PC-3 (cell line): Measurements from ENCODE around the gene ST3GAL3. TPM values are rescaled to one million over a fixed set of nuclear protein-coding genes. Genes with fewer than 3 reads are reported as not detected.

Experiments used
- ATAC-seq: fragments of 200-7000 bp; cut with Tn5 transposase; 2 replicates; pipeline ENCODE4 v1.9.1; 2020; ENCODE audit warnings: mild to moderate bottlenecking, moderate library complexity
- BruUV-seq: library from RNA; stranded (reverse); fragments of 400-500 nt; replicated peaks from 2 replicates; lab custom pipeline; 2021; lab: Mats Ljungman, UMichigan
- CTCF ChIA-PET: fragments of 300-600 bp; sonication (Branson Sonifier 250); formaldehyde crosslinking; loops from one replicate; lab custom pipeline; 2022; ENCODE audit warnings: antibody characterized with exemption; lab: Charles Lee
- POLR2A ChIA-PET: fragments of 300-600 bp; sonication (Branson Sonifier 250); formaldehyde crosslinking; loops from one replicate; lab custom pipeline; 2022; ENCODE audit warnings: antibody characterized with exemption; ENCODE audit not compliant: unreplicated experiment; lab: Charles Lee
- DNase-seq: peaks from one replicate; pipeline ENCODE4 v3.0.0-alpha.2; 2015
- H2AFZ ChIP-seq: fragments of 300-600 bp; sonication (generic); 2 replicates; pipeline ENCODE4 v1.6.0; 2016; ENCODE audit warnings: antibody characterized with exemption, low read length
- H3F3A ChIP-seq: fragments of 300-600 bp; sonication (generic); one replicate; pipeline ENCODE4 v1.6.0; 2017; ENCODE audit warnings: antibody characterized with exemption, low read length, control low read depth, mild to moderate bottlenecking; ENCODE audit not compliant: unreplicated experiment
- H3K27ac ChIP-seq: fragments of 300-600 bp; sonication (generic); 2 replicates; pipeline ENCODE4 v1.5.1; 2016; ENCODE audit warnings: mild to moderate bottlenecking, low read length
- H3K27me3 ChIP-seq: fragments of 300-600 bp; sonication (generic); 2 replicates; pipeline ENCODE4 v1.6.1; 2016; ENCODE audit warnings: low read length, mixed read lengths
- H3K36me3 ChIP-seq: fragments of 300-600 bp; sonication (generic); 2 replicates; pipeline ENCODE4 v1.6.1; 2016; ENCODE audit warnings: low read depth, mixed run types, low read length, mixed read lengths
- H3K4me1 ChIP-seq: fragments of 300-600 bp; sonication (generic); 2 replicates; pipeline ENCODE4 v1.5.1; 2016; ENCODE audit warnings: low read length; ENCODE audit not compliant: insufficient read depth
- H3K4me2 ChIP-seq: fragments of 300-600 bp; sonication (generic); 2 replicates; pipeline ENCODE4 v1.6.0; 2016; ENCODE audit warnings: low read length
- H3K4me3 ChIP-seq: fragments of 300-600 bp; sonication (generic); 2 replicates; pipeline ENCODE4 v1.5.1; 2016; ENCODE audit warnings: mild to moderate bottlenecking, low read length, mixed read lengths
- H3K79me2 ChIP-seq: fragments of 300-600 bp; sonication (generic); 2 replicates; pipeline ENCODE4 v1.6.1; 2017; ENCODE audit warnings: low read length, mixed read lengths
- H3K9ac ChIP-seq: fragments of 300-600 bp; sonication (generic); 2 replicates; pipeline ENCODE4 v1.6.0; 2016; ENCODE audit warnings: mild to moderate bottlenecking, low read length
- H3K9me2 ChIP-seq: fragments of 300-600 bp; sonication (generic); replicated peaks from 2 replicates; pipeline ENCODE4 v1.6.1; 2016; ENCODE audit warnings: mixed run types, low read length, mixed read lengths
- H3K9me3 ChIP-seq: fragments of 300-600 bp; sonication (generic); 2 replicates; pipeline ENCODE4 v1.6.1; 2016; ENCODE audit warnings: low read length, mixed read lengths
- H4K20me1 ChIP-seq: fragments of 300-600 bp; sonication (generic); 2 replicates; pipeline ENCODE4 v1.6.1; 2016; ENCODE audit warnings: low read length, mixed read lengths
- EZH2 ChIP-seq: fragments of 300-600 bp; sonication (generic); IDR thresholded peaks from one replicate; pipeline ENCODE4 v1.6.1; 2017; ENCODE audit warnings: antibody characterized with exemption, mild to moderate bottlenecking, low read length; ENCODE audit not compliant: unreplicated experiment
- EZH2phosphoT487 ChIP-seq: fragments of 300-600 bp; sonication (generic); IDR thresholded peaks from 2 replicates; pipeline ENCODE4 v1.6.1; 2018; ENCODE audit warnings: mild to moderate bottlenecking, antibody characterized with exemption, low read length, borderline replicate concordance
- intact Hi-C: fragments of 100-400 bp; cut with micrococcal nuclease; formaldehyde crosslinking; loops from 2 replicates; pipeline ENCODE4 v1.9.0; 2023
- total RNA-seq: library from RNA; depleted of rRNA; stranded (reverse); fragments of >200 nt; gene quantifications from 2 replicates; pipeline ENCODE4 v1.2.3, GENCODE V29; 2014
- TF ChIP-seq, protein P1 (sequence below): fragments of 300-600 bp; sonication (generic); conservative IDR thresholded peaks from 2 replicates; pipeline ENCODE4 v1.5.1; 2017; ENCODE audit warnings: antibody characterized with exemption, low read depth, mild to moderate bottlenecking, low read length

The ST3GAL3 gene
- total RNA-seq, 1 experiment from 2014 or later, result 9.0 TPM

DNA sequence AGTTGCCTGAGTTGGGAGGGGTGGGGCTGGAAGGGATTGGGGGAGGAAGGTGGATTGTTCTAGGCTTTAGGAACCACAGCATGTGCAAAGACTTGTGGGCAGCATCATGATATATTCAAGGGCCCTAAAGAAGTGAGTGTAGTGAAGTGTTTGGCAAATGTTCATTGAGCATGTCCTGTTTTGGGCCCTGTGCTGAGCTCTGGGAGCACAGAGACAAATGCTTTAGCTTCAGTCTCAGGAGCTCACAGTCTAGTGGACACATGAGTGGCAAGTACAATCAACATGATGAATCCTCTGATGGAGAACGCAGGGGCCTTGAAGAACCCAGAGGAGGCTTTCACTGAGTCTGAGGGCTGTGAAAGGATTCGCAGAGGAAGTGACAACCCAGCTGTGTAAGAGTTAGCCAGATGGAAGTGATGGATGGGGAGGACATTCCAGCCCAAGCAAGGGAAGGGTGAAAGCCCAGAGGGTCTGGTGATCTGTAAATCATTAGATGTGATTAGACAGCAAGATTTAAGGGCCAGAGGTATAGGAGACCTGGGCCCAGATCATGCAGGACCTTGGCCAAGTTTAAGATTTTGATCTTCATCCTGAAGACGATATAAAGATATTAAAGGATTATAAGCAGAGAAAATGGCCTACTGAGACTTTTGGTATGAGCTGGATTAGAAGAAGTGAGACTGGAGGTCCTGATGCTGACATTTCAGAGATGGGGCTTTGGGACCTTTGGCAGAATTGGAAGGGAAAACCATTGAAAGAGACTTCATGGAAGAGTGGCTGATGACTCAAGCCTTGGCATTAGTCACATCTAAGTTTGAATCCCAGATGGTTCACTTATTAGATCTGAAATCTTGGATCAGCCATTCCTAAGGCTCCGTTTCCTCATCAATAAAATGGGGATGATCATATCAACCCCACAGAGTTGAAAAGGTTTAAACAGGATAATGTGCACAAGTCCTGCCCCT is 244.0 kb downstream of the ST3GAL3 start:
- no peaks in the 10 kb centered on the region for H4K20me1 ChIP-seq
- peaks cover 79% of the 10 kb centered on the region for H3K79me2 ChIP-seq
- no peak overlapping the region for H2AFZ ChIP-seq
- DNase-seq (peak; percentile 43), ATAC-seq (no peak)
- H3K27ac ChIP-seq, result no peak overlapping the region
- peaks cover 6% of the 10 kb centered on the region; the same call in 1 of the 2 replicates for H3K36me3 ChIP-seq
- POLR2A ChIA-PET, result no interaction called here
- H3K9me3 ChIP-seq, result no peaks in the 10 kb centered on the region
- H3K4me3 ChIP-seq, result no peak overlapping the region
- no peaks in the 10 kb centered on the region for H3K9me2 ChIP-seq
- CTCF ChIA-PET, result no interaction called here
- intact Hi-C loops, result no loop called here
- H3F3A ChIP-seq, result no peaks in the 10 kb centered on the region
- no TSS peak for BruUV-seq
- no peak overlapping the region for H3K4me2 ChIP-seq
- TF ChIP-seq EZH2 (no peak), EZH2phosphoT487 (no peak)
- TF ChIP-seq, protein P1, sequence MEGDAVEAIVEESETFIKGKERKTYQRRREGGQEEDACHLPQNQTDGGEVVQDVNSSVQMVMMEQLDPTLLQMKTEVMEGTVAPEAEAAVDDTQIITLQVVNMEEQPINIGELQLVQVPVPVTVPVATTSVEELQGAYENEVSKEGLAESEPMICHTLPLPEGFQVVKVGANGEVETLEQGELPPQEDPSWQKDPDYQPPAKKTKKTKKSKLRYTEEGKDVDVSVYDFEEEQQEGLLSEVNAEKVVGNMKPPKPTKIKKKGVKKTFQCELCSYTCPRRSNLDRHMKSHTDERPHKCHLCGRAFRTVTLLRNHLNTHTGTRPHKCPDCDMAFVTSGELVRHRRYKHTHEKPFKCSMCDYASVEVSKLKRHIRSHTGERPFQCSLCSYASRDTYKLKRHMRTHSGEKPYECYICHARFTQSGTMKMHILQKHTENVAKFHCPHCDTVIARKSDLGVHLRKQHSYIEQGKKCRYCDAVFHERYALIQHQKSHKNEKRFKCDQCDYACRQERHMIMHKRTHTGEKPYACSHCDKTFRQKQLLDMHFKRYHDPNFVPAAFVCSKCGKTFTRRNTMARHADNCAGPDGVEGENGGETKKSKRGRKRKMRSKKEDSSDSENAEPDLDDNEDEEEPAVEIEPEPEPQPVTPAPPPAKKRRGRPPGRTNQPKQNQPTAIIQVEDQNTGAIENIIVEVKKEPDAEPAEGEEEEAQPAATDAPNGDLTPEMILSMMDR, result no peak
- no peaks in the 10 kb centered on the region for H3K27me3 ChIP-seq
- no peak overlapping the region for H3K9ac ChIP-seq
- peaks cover 23% of the 10 kb centered on the region for H3K4me1 ChIP-seq

DNA sequence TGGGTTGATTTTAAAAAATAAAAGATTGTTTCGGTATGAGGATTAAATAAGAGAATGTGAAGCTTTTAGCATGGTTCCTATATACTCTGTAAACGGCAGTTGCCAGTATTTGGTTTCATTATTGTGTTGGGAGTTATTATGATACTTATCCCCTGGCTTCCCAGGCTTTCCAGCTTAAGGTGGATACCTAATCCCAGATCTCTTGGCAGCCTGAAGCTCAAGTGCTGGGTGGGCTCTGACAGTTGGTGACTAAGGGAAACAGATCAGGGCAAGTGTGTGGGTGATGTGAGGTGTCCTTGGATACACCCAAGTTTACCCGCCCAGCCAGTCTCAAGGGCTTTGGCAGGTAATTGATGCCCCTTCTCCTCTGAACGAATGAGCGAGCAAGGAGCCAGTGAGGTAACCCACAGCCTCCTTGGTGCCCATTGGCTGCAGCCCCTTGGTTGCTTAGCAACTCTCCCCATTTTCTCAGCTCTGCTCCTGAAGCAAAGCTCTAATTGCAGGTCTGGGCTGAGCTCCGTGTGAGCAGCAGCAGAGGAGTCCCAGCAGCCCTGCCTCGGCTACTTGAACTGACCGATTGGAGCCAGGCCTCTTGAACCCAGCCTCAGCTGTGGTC is 245.5 kb downstream of the ST3GAL3 start:
- peaks cover 13% of the 10 kb centered on the region for H3K36me3 ChIP-seq
- intact Hi-C loops, result no loop called here
- H3K27me3 ChIP-seq, result no peaks in the 10 kb centered on the region
- no peak overlapping the region for H2AFZ ChIP-seq
- no peak for DNase-seq
- no peak overlapping the region for H3K27ac ChIP-seq
- H3K9ac ChIP-seq, result no peak overlapping the region
- H3K9me2 ChIP-seq, result no peaks in the 10 kb centered on the region
- CTCF ChIA-PET, result no interaction called here
- H4K20me1 ChIP-seq, result no peaks in the 10 kb centered on the region
- TF ChIP-seq, protein P1, result no peak
- TF ChIP-seq EZH2phosphoT487 (no peak), EZH2 (no peak)
- no peak overlapping the region for H3K4me2 ChIP-seq
- POLR2A ChIA-PET, result interaction anchor here (0.6 kb wide), 1 partner anchor 386 kb away, joined by 6 read pairs; no protein-coding TSS in a partner anchor
- ATAC-seq, result no peak
- H3F3A ChIP-seq, result no peaks in the 10 kb centered on the region
- no peaks in the 10 kb centered on the region for H3K9me3 ChIP-seq
- peaks cover 19% of the 10 kb centered on the region for H3K4me1 ChIP-seq
- BruUV-seq, result no TSS peak
- peaks cover 69% of the 10 kb centered on the region for H3K79me2 ChIP-seq
- no peak overlapping the region for H3K4me3 ChIP-seq
